NCI-H524 treated with DMSO at 0.1 percent for 48 hours (cell line): ENCODE results near the gene LRFN2.

Experiments used
- DNase-seq: peaks from one replicate; lab custom pipeline; 2025; lab: John Stamatoyannopoulos, UW

Gene LRFN2

GRCh38 chr6:40586369-40587201 is 579 bp downstream of the LRFN2 start:
- DNase-seq = no peak

DNA sequence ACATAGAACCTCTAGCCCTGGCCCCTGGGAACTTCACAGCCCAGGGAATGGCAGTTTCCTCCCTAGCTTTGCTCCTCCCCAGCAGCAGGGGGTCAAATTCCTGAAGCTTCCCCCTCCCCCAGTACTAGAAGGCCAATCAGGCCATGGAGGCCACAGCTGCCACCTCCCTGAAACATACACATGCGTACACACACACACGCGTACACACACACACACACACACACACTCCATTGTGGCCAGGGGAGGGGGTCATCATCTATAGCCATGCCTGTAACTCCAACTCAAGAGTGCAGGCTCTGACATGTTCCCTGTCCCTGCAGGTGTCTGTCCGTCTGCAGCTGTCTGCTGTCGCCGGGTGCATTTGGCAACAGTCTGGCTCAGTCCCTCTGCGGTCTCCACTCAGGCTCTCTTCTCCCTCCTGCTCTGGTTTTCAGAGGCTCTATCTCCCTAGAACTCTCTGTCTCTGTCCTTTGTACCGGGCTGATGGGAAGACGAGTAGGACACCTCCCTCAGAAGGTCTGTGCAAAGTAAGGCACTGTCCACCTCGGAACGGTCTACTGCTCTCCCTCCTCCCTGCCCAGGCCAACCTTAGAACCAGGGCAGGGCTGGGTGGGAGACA is 1.4 kb downstream of the LRFN2 start:
- peak; percentile 37 for DNase-seq

DNA sequence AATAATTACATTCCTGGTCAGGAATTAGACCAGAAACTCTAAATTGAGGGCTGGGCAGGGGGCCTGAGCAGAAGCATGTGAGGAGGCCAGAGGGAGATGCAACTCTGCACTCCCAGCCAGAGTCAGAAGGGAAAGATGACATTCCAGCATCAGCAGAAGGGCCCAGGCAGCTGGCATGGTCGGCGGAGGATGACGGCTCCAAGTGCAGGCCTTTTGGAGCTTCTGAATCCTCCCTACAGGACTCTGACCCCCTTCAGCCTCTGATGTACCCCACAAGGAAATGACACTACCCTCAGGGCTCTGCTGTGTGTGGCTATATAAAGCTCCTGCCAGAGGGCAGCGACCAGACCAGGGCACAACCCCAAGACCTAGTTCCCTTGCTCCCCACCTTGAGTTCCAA is 1.9 kb downstream of the LRFN2 start:
- no peak for DNase-seq

GRCh38 chr6:40584741-40585140 is 2.4 kb downstream of the LRFN2 start:
- DNase-seq = no peak

- DNase-seq = no peak
Measured at GRCh38 chr6:40583709-40584108, 3.5 kb downstream of the LRFN2 start.

GRCh38 chr6:40582892-40583291 is 4.3 kb downstream of the LRFN2 start:
- DNase-seq = no peak

DNA sequence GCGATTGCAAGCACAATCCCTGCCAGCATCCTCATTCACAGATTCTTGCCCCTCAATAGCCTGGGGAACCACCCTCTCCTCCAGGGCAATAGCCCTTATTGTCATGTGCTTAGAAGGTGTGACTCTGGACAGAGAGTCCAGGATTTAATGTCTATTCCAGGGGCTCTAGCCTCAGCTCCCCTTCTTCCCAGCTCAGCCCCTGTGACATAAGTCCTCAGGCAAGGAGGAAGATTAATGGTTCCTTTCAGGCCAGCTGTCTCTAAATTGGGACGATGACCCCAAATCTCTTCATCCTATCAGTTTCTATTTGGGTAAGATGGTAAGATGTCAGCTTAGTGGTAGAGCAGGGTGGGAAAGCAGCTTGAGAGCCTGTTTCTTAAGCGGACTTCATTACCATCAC is 8.1 kb downstream of the LRFN2 start:
- DNase-seq = peak; percentile 26

DNA sequence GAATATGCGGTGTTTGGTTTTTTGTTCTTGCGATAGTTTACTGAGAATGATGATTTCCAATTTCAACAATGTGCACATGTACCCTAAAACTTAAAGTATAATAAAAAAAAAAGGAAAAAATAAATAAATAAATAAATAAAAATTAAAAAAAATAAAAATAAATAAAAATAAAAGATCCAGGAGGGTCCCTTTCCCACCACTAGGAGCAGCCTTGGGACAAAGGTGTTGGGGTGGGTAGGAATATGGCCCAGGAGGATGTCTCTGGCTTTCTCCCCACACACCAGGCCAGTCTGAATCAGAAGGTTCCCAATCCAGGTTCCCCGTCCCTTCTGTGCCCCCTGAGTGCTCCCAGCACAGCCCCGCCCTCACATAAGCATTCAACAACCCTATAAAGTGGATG is 9.5 kb downstream of the LRFN2 start:
- DNase-seq = no peak

- no peak for DNase-seq
Measured at GRCh38 chr6:40573221-40573620, 13.9 kb downstream of the LRFN2 start.

- peak; percentile 56 for DNase-seq
Measured at GRCh38 chr6:40569162-40569910, 17.8 kb downstream of the LRFN2 start.

DNA sequence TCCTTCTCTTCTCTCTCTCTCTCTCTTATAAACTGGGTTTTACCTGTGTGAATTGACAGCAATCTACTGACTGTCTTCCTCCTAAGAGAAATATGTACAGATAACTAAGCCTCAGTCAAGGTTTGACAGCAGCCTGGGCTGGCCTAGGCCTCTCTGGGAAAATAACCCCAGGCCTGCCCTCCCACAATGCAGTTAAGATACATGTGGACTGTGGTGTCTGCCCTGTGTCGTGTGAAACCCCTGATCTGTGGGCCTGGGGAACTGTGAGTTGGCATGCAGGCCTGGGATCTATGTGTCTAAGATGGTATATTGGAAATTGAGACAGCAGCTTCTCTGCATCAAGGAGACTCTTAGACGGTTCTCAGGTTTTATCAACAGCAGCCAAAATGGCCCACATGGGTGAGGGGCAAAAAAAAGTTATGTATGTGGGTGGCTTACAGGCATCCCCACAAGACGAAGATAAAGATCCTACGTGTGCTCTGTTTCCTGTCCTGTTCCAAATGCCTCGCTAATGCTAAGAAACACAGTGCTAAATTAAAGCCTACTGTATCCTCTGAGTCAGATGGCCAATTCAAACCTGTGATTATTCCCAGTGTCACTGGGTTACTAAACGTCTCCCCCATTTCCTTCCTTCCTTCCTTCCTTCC is 19.0 kb downstream of the LRFN2 start:
- no peak for DNase-seq

- DNase-seq = no peak
Measured at GRCh38 chr6:40563111-40563510, 24.1 kb downstream of the LRFN2 start.

- no peak for DNase-seq
Measured at GRCh38 chr6:40559056-40559455, 28.1 kb downstream of the LRFN2 start.

DNA sequence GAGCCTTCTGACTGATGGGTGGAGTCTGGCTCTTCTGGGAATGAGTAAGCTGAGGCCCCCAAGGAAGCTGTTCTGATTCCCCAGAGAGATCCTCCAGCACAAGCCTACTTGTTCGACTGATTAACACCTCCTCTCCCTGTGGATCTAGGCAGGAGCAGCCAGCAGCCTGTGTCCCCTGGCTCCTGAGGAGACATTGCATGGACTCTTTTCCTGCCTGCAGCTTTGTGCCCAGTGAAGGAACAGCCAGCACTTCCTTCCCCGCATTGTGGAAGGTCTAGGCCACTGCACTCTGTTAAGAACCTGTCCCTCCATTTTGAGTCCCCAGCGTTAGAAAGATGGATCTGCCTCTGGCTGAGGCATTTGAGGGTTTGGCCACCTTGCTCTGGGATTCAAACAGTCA is 29.1 kb downstream of the LRFN2 start:
- DNase-seq = no peak

DNA sequence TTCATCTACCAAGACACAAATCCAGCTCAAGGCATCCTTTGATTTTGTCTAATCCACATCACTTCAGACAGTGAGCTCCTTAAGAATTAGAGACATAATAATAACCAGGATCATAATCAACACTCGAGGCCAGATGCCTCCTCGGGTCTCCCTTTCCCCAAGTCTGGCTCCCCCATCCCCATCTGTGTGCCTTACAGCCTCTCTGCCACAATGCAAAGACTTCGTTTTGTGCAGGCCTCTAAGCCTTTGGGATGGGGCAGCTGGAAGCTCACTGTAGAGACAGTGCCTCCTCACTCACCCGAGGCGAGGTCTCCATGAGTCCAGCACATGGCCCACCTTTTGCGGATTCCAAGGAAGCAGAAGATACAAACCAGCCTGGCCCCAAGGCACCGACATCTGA is 30.3 kb downstream of the LRFN2 start:
- peak; percentile 31 for DNase-seq

DNA sequence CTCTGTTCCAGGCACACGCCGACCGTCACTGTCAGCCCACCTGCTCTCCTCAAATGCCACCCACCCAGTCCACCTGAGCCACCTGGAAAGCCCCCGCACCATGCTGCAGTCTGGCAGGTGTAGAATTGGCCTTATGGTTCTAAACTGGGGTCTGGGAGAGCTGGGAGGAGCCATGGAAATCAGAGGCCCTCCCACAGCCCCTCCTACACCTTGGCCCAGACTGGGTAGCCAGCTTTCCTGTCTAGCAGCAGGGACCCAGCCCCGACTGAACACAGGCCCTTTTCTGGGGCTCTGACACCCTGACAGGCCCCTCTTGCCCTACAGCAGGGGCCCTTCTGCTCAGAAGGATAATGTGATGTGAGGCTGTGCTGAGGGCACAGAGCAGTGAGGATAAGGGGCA is 31.1 kb downstream of the LRFN2 start:
- no peak for DNase-seq

GRCh38 chr6:40555092-40555491 is 32.1 kb downstream of the LRFN2 start:
- DNase-seq = no peak

DNA sequence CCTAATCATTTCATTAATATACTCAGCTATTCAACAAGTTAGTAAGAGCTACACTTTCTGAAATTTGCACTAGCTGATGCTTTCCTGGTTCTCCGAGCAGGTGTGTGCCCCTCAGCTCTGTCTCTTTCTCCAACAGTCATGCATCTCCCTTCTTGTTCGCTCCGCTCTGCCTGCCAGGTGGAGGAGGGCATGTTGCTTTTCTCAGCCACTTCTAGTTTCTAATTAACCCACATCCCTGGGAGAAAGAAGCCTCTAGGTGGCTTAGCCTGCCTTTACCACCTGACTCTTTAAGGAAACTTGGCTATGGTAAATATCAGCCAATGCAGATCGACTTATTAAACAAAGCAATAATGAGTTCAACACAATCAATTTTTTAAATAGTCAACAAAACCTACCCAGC is 34.2 kb downstream of the LRFN2 start:
- DNase-seq = no peak

GRCh38 chr6:40551966-40552505 is 35.1 kb downstream of the LRFN2 start:
- DNase-seq = no peak

DNA sequence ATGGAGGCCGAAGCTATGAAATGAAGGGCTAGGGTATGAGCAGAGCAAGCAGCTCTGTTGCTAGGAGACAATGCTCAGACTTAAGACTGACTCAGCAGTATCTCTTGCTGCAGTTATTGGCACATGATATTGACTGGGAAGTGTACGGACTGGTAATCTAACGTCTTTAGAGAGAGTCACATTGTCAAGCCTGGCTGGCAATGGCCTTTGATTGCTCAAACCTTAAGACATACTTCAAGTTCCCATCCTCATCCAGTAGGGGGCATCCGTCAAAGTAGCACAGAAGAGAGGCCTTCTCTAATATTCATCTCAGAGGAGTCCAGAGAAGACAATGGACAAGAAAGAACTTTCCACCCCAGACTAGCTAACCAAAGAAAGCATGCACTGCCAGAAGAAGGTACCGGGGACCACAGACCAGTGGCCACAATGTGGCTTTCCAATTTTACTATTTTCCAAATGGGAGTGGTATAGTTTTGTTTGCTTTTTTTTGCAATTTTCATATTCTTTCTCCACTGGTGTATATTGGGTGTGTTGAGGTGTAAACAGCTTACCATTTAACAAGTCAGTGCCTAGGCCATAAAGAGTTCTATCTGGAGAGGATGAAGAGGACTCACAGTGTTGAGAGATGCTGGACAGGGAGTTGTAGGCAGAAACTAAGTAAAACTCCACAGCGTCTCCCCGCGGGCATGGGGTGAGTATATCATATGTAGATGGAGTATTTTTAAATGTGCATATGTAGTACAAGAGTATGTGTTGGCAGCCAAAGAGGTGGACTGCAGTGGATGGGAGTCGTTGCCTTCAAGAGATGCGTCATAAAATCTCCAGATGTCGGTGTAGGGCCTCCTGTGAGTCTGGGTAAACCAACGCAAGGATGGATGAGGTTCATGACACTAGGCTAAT is 36.7 kb downstream of the LRFN2 start:
- DNase-seq = no peak

DNA sequence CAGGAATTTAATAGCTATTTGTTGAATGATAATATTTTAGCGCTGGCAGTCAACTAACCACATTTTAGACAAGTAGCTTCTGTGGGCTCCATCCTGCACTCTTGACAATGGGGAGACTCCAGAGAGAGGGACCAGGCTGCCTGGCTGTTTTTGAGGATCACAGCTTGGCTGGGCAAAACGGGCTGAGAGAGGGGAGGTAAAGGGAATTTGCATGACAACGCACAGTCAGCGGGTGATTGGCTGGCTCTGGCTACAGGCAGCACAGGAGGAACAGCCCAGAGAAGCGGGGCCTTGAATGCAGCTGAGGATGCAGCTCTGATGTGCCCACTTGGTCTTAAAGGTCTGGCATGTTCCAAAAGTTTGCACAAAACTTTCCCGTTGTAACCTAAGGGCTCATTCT is 41.2 kb downstream of the LRFN2 start:
- DNase-seq = no peak
